H9 (cell line): ENCODE measurements around the gene SLC15A3. TPM values are rescaled to one million over a fixed set of nuclear protein-coding genes. Genes with fewer than 3 reads are reported as not detected.
A peak's percentile ranks its signal among the peaks of the same experiment; 100 is the strongest.

Experiments
- DNase-seq: peaks from one replicate; pipeline ENCODE4 v3.0.0-alpha.2; 2017
- H2AFZ ChIP-seq: one replicate; pipeline ENCODE4 v1.6.1; 2013; ENCODE audit warnings: mild to moderate bottlenecking, low read length, control low read depth, moderate library complexity
- H2AK5ac ChIP-seq: 2 replicates; pipeline ENCODE4 v1.6.1; 2013; ENCODE audit warnings: low read length, control low read depth, mixed read lengths; ENCODE audit not compliant: insufficient read length
- H2BK120ac ChIP-seq: one replicate; pipeline ENCODE4 v1.6.1; 2013; ENCODE audit warnings: low read depth, mild to moderate bottlenecking, low read length, control low read depth, inconsistent platforms; ENCODE audit not compliant: poor library complexity, severe bottlenecking
- H2BK12ac ChIP-seq: 2 replicates; pipeline ENCODE4 v1.6.1; 2013; ENCODE audit warnings: low read length, control low read depth, mixed read lengths, low read depth; ENCODE audit not compliant: insufficient read length
- H2BK15ac ChIP-seq: 2 replicates; pipeline ENCODE4 v1.6.1; 2013; ENCODE audit warnings: low read depth, low read length, control low read depth
- H2BK20ac ChIP-seq: one replicate; pipeline ENCODE4 v1.6.1; 2013; ENCODE audit warnings: low read depth, mild to moderate bottlenecking, low read length, control low read depth, inconsistent platforms; ENCODE audit not compliant: poor library complexity, severe bottlenecking
- H2BK5ac ChIP-seq: 2 replicates; pipeline ENCODE4 v1.6.1; 2013; ENCODE audit warnings: low read length, control low read depth, mixed read lengths; ENCODE audit not compliant: insufficient read length
- H3K14ac ChIP-seq: 2 replicates; pipeline ENCODE4 v1.6.1; 2013; ENCODE audit warnings: low read length, control low read depth; ENCODE audit not compliant: insufficient read depth
- H3K18ac ChIP-seq: 2 replicates; pipeline ENCODE4 v1.6.1; 2013; ENCODE audit warnings: low read depth, mild to moderate bottlenecking, mixed read lengths, low read length, control low read depth; ENCODE audit not compliant: insufficient read length
- H3K23ac ChIP-seq: 2 replicates; pipeline ENCODE4 v1.6.1; 2013; ENCODE audit warnings: low read length, control low read depth, mixed read lengths, low read depth; ENCODE audit not compliant: insufficient read length
- H3K23me2 ChIP-seq: 2 replicates; pipeline ENCODE4 v1.6.1; 2013; ENCODE audit warnings: low read depth, mild to moderate bottlenecking, mixed read lengths, low read length, control low read depth; ENCODE audit not compliant: insufficient read length, poor library complexity, severe bottlenecking
- H3K27ac ChIP-seq: 2 replicates; pipeline ENCODE4 v1.5.1; 2013; ENCODE audit warnings: low read length, control low read depth, mixed read lengths, low read depth; ENCODE audit not compliant: insufficient read length
- H3K27me3 ChIP-seq: 2 replicates; pipeline ENCODE4 v1.6.1; 2013; ENCODE audit warnings: low read length, control low read depth, inconsistent platforms; ENCODE audit not compliant: insufficient read depth
- H3K4ac ChIP-seq: 2 replicates; pipeline ENCODE4 v1.6.1; 2013; ENCODE audit warnings: low read depth, mild to moderate bottlenecking, control low read depth, inconsistent platforms, low read length, moderate library complexity
- H3K4me1 ChIP-seq: 2 replicates; pipeline ENCODE4 v1.6.1; 2013; ENCODE audit warnings: low read length, control low read depth, inconsistent platforms; ENCODE audit not compliant: insufficient read depth
- H3K4me2 ChIP-seq: 2 replicates; pipeline ENCODE4 v1.6.1; 2013; ENCODE audit warnings: low read length, control low read depth, mixed read lengths; ENCODE audit not compliant: insufficient read length, insufficient read depth
- H3K56ac ChIP-seq: 2 replicates; pipeline ENCODE4 v1.6.1; 2013; ENCODE audit warnings: low read depth, mild to moderate bottlenecking, mixed read lengths, low read length, control low read depth; ENCODE audit not compliant: insufficient read length
- H3K79me1 ChIP-seq: 2 replicates; pipeline ENCODE4 v1.6.1; 2013; ENCODE audit warnings: low read depth, mild to moderate bottlenecking, moderate library complexity, low read length, control low read depth, inconsistent platforms; ENCODE audit not compliant: insufficient read depth, poor library complexity, severe bottlenecking
- H3K79me2 ChIP-seq: 2 replicates; pipeline ENCODE4 v1.6.1; 2013; ENCODE audit warnings: low read length, control low read depth, inconsistent platforms; ENCODE audit not compliant: insufficient read depth
- H3K9ac ChIP-seq: 2 replicates; pipeline ENCODE4 v1.6.1; 2013; ENCODE audit warnings: low read length, control low read depth, mixed read lengths; ENCODE audit not compliant: insufficient read length; ENCODE audit errors: extremely low read depth
- H3K9me3 ChIP-seq: one replicate; pipeline ENCODE4 v1.6.1; 2013; ENCODE audit warnings: low read depth, low read length, inconsistent platforms; ENCODE audit not compliant: control insufficient read depth
- H3T11ph ChIP-seq: one replicate; pipeline ENCODE4 v1.6.1; 2013; ENCODE audit warnings: mild to moderate bottlenecking, low read length, control low read depth, inconsistent platforms
- H4K20me1 ChIP-seq: one replicate; pipeline ENCODE4 v1.6.1; 2013; ENCODE audit not compliant: control insufficient read depth, insufficient read length, insufficient read depth
- H4K5ac ChIP-seq: 2 replicates; pipeline ENCODE4 v1.6.1; 2013; ENCODE audit warnings: low read depth, mild to moderate bottlenecking, mixed read lengths, low read length, control low read depth; ENCODE audit not compliant: insufficient read length
- H4K8ac ChIP-seq: replicated peaks from 2 replicates; pipeline ENCODE4 v1.6.1; 2013; ENCODE audit warnings: low read length, control low read depth, mixed read lengths, low read depth; ENCODE audit not compliant: insufficient read length
- H4K91ac ChIP-seq: 2 replicates; pipeline ENCODE4 v1.6.1; 2013; ENCODE audit warnings: low read depth, mild to moderate bottlenecking, moderate library complexity, mixed read lengths, low read length, control low read depth; ENCODE audit not compliant: insufficient read length
- H3K27ac Mint-ChIP-seq, 3 experiments: 2 replicates in 2 of 3; 3 replicates in 1 of 3; pipeline ENCODE4 v1.8.0; 2020 to 2021; ENCODE audit warnings: mixed read lengths in 3 of 3, mild to moderate bottlenecking in 1 of 3, moderate library complexity in 1 of 3
- H3K27me3 Mint-ChIP-seq: 2 replicates; pipeline ENCODE4 v1.8.0; 2021; ENCODE audit warnings: low read depth, mild to moderate bottlenecking, moderate library complexity, mixed read lengths
- H3K36me3 Mint-ChIP-seq, 3 experiments: 2 replicates in 2 of 3; 3 replicates in 1 of 3; pipeline ENCODE4 v1.8.0; 2020 to 2021; ENCODE audit warnings: low read depth in 3 of 3, mixed read lengths in 3 of 3; ENCODE audit not compliant: insufficient read depth in 1 of 3
- H3K4me1 Mint-ChIP-seq, 2 experiments: 2 replicates each; pipeline ENCODE4 v1.8.0; 2020; ENCODE audit warnings: mixed read lengths in 2 of 2
- H3K4me3 Mint-ChIP-seq, 2 experiments: 2 replicates in 1 of 2; 3 replicates in 1 of 2; pipeline ENCODE4 v1.8.0; 2020 to 2021; ENCODE audit warnings: mild to moderate bottlenecking in 2 of 2, mixed read lengths in 2 of 2, moderate library complexity in 1 of 2
- H3K9me3 Mint-ChIP-seq, 2 experiments: 2 replicates in 1 of 2; 3 replicates in 1 of 2; pipeline ENCODE4 v1.8.0; 2020; ENCODE audit warnings: mild to moderate bottlenecking in 2 of 2, mixed read lengths in 2 of 2, moderate library complexity in 1 of 2
- WGBS: extraction: QIAGEN DNeasy Blood & Tissue Kit; methylation state at CpG from one replicate; pipeline ENCODE4 v1.1.7; 2013; ENCODE audit warnings: missing lambda C conversion rate, low lambda C conversion rate, mixed read lengths; ENCODE audit not compliant: insufficient read length; ENCODE audit errors: extremely low coverage; 5-methylcytosine and 5-hydroxymethylcytosine counted together
- total RNA-seq: library from RNA; stranded (reverse); gene quantifications from 2 replicates; pipeline ENCODE4 v1.2.1, GENCODE V29; 2021
- TF ChIP-seq, protein P1 (sequence below): fragments of 200-600 bp; sonication (generic); conservative IDR thresholded peaks from 3 replicates; pipeline ENCODE4 v1.8.0; 2021; ENCODE audit warnings: antibody characterized with exemption, mild to moderate bottlenecking

Gene SLC15A3
- total RNA-seq, 1 experiment from 2014 or later: 7.0 TPM

- TF ChIP-seq, protein P1, sequence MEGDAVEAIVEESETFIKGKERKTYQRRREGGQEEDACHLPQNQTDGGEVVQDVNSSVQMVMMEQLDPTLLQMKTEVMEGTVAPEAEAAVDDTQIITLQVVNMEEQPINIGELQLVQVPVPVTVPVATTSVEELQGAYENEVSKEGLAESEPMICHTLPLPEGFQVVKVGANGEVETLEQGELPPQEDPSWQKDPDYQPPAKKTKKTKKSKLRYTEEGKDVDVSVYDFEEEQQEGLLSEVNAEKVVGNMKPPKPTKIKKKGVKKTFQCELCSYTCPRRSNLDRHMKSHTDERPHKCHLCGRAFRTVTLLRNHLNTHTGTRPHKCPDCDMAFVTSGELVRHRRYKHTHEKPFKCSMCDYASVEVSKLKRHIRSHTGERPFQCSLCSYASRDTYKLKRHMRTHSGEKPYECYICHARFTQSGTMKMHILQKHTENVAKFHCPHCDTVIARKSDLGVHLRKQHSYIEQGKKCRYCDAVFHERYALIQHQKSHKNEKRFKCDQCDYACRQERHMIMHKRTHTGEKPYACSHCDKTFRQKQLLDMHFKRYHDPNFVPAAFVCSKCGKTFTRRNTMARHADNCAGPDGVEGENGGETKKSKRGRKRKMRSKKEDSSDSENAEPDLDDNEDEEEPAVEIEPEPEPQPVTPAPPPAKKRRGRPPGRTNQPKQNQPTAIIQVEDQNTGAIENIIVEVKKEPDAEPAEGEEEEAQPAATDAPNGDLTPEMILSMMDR: no peak
- no peak overlapping the region for H2BK15ac ChIP-seq
- Mint-ChIP-seq H3K36me3 (peaks cover 6 to 51% (median 9%) of the 10 kb centered on the region in 3 experiments; a peak in 6 of 7 replicates), H3K27me3 (no peaks in the 10 kb centered on the region), H3K4me1 (no peaks in the 10 kb centered on the region), H3K4me3 (no peak overlapping the region; a peak in 1 of 5 replicates), H3K9me3 (no peaks in the 10 kb centered on the region; a peak in 1 of 5 replicates), H3K27ac (peak overlapping the region in 2 of 3 experiments; percentile 7 to 42; a peak in 5 of 7 replicates)
- no peak overlapping the region for H2AK5ac ChIP-seq
- H2BK120ac ChIP-seq: no peak overlapping the region
- no peak overlapping the region for H4K91ac ChIP-seq
- H3K4me1 ChIP-seq: no peaks in the 10 kb centered on the region
- H3K23ac ChIP-seq: no peak overlapping the region
- no peaks in the 10 kb centered on the region for H4K20me1 ChIP-seq
- H3K9ac ChIP-seq: no peak overlapping the region
- H3K4me2 ChIP-seq: no peak overlapping the region
- no peak for DNase-seq
- H2BK12ac ChIP-seq: no peak overlapping the region
- H2BK5ac ChIP-seq: no peak overlapping the region
- no peaks in the 10 kb centered on the region for H3K79me1 ChIP-seq
- H3K23me2 ChIP-seq: no peaks in the 10 kb centered on the region
- no peak overlapping the region for H3K27ac ChIP-seq
- H3T11ph ChIP-seq: no peak overlapping the region
- H4K8ac ChIP-seq: no peak overlapping the region
- no peaks in the 10 kb centered on the region for H3K79me2 ChIP-seq
- no CpG with 5 or more reads among the region's 6 CpGs for WGBS
- no peak overlapping the region for H2AFZ ChIP-seq
- no peak overlapping the region for H3K18ac ChIP-seq
- H3K27me3 ChIP-seq: no peaks in the 10 kb centered on the region
- H2BK20ac ChIP-seq: no peak overlapping the region
- no peak overlapping the region for H3K4ac ChIP-seq
- no peak overlapping the region for H3K56ac ChIP-seq
- no peak overlapping the region for H3K14ac ChIP-seq
- no peaks in the 10 kb centered on the region for H3K9me3 ChIP-seq
- no peak overlapping the region for H4K5ac ChIP-seq
Observed at GRCh38 chr11:60889869-60890311, 62.1 kb downstream of the SLC15A3 start.
